ENCODE measurements around the gene PDE3A. TPM values are rescaled to one million over a fixed set of nuclear protein-coding genes. Genes with fewer than 3 reads are reported as not detected.
A peak's percentile ranks its signal among the peaks of the same experiment; 100 is the strongest.

Gene PDE3A
- total RNA-seq, 1 donor from 2014 or later: 1.3 TPM

DNA sequence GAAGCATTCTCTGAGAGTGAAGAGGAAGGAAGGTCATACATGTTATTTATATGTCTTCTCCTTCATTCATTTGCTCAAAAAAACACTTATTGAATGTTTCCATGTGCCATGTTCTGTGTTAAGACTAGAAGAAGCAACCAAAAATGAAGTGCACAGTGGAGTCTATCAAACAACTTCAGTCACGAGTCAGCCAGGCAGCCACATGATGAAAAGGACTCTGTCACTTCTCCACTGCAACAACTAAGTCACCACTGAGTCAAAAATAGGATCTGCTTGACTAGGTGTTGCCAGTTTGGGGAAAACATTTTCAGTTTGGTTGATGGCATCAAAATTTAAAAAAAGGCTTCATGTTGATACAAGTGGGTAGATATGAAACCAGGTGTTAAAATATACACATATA, 142.5 kb downstream of the PDE3A start:
- Mint-ChIP-seq H3K4me1 (ENCODE audit: low read depth, unreplicated experiment) (peaks cover 3% of the 10 kb centered on the region), H3K9me3 (ENCODE audit: unreplicated experiment) (no peaks in the 10 kb centered on the region), H3K27me3 (ENCODE audit: unreplicated experiment) (no peaks in the 10 kb centered on the region), H3K27ac (ENCODE audit: unreplicated experiment) (no peak overlapping the region), H3K36me3 (ENCODE audit: unreplicated experiment) (no peaks in the 10 kb centered on the region), H3K4me3 (ENCODE audit: unreplicated experiment) (no peak overlapping the region)
- no peak for DNase-seq
- TF ChIP-seq, protein P1, sequence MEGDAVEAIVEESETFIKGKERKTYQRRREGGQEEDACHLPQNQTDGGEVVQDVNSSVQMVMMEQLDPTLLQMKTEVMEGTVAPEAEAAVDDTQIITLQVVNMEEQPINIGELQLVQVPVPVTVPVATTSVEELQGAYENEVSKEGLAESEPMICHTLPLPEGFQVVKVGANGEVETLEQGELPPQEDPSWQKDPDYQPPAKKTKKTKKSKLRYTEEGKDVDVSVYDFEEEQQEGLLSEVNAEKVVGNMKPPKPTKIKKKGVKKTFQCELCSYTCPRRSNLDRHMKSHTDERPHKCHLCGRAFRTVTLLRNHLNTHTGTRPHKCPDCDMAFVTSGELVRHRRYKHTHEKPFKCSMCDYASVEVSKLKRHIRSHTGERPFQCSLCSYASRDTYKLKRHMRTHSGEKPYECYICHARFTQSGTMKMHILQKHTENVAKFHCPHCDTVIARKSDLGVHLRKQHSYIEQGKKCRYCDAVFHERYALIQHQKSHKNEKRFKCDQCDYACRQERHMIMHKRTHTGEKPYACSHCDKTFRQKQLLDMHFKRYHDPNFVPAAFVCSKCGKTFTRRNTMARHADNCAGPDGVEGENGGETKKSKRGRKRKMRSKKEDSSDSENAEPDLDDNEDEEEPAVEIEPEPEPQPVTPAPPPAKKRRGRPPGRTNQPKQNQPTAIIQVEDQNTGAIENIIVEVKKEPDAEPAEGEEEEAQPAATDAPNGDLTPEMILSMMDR (IDR thresholded peaks at IDR 0.05; ENCODE audit: partially characterized antibody, unreplicated experiment): no peak

DNA sequence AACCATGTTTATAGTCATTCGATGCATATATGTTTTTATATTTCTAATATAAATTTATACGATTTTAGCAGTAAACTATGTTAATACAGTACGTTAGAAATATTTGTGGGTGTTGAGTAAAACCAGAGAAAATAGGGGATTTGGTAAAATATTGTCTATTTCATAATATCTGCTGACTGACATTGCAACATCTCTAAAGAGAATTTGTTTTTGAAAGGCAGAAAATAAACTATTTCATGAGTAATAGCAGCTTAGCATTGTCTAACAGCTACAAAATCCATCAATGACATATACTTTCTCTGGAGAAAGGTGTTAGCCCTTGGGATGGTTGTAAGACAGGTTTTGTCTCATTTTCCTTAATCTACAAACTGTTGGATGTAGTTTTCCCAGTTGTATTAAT, 144.9 kb downstream of the PDE3A start:
- no peaks in the 10 kb centered on the region for H3K27me3 Mint-ChIP-seq (ENCODE audit: unreplicated experiment)
- no peak for DNase-seq
- H3K9me3 Mint-ChIP-seq (ENCODE audit: unreplicated experiment): no peaks in the 10 kb centered on the region
- H3K4me3 Mint-ChIP-seq (ENCODE audit: unreplicated experiment): no peak overlapping the region
- H3K27ac Mint-ChIP-seq (ENCODE audit: unreplicated experiment): no peak overlapping the region
- H3K4me1 Mint-ChIP-seq (ENCODE audit: low read depth, unreplicated experiment): peaks cover 19% of the 10 kb centered on the region
- TF ChIP-seq, protein P1 (IDR thresholded peaks at IDR 0.05; ENCODE audit: partially characterized antibody, unreplicated experiment): no peak
- H3K36me3 Mint-ChIP-seq (ENCODE audit: unreplicated experiment): no peaks in the 10 kb centered on the region

DNA sequence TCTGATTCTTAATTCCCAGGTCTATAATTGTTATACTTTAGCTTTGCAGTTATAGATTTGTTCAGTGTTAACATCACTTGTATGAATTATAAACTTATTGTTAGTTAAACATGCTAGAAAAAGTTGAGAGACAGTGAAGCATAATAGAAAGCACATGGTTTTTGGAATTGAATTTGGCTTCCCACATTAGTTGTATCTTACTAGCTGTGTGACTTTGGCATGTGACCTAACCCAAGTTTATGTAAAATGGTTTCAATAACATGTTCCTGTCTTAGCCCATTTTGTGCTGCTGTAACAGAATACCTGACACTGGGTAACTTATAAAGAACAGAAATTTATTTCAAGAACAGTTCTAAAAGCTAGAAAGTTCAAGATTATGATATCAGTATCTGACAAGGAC, 146.3 kb downstream of the PDE3A start:
- H3K27me3 Mint-ChIP-seq (ENCODE audit: unreplicated experiment): no peaks in the 10 kb centered on the region
- H3K4me1 Mint-ChIP-seq (ENCODE audit: low read depth, unreplicated experiment): peaks cover 21% of the 10 kb centered on the region
- no peaks in the 10 kb centered on the region for H3K9me3 Mint-ChIP-seq (ENCODE audit: unreplicated experiment)
- TF ChIP-seq, protein P1 (IDR thresholded peaks at IDR 0.05; ENCODE audit: partially characterized antibody, unreplicated experiment): no peak
- no peak for DNase-seq
- no peak overlapping the region for H3K27ac Mint-ChIP-seq (ENCODE audit: unreplicated experiment)
- no peaks in the 10 kb centered on the region for H3K36me3 Mint-ChIP-seq (ENCODE audit: unreplicated experiment)
- no peak overlapping the region for H3K4me3 Mint-ChIP-seq (ENCODE audit: unreplicated experiment)

DNA sequence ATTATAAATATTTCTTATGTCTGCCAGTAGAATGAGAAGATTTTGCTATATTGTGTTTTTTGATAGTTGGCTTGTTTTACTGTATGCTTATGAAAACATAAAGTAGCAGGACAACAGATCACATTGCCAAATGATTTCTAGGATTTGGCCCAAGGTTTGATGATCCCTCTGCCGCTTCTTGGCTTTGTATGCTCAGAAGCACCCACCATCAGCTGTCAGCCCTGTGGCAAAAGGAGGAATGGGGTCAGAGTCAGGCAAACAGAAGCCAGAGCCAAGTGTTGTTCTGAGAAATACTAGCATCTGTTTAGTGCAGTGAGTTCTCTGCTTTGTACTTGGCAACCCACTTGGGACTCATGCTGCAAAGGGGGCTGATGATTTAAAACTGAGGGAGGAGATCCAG, 152.2 kb downstream of the PDE3A start:
- Mint-ChIP-seq H3K9me3 (ENCODE audit: unreplicated experiment) (peaks cover 3% of the 10 kb centered on the region), H3K27ac (ENCODE audit: unreplicated experiment) (peak overlapping the region; percentile 85), H3K4me3 (ENCODE audit: unreplicated experiment) (peak overlapping the region; percentile 40), H3K4me1 (ENCODE audit: low read depth, unreplicated experiment) (peaks cover 36% of the 10 kb centered on the region), H3K36me3 (ENCODE audit: unreplicated experiment) (no peaks in the 10 kb centered on the region), H3K27me3 (ENCODE audit: unreplicated experiment) (no peaks in the 10 kb centered on the region)
- DNase-seq: peak; percentile 17
- TF ChIP-seq, protein P1 (IDR thresholded peaks at IDR 0.05; ENCODE audit: partially characterized antibody, unreplicated experiment): no peak

DNA sequence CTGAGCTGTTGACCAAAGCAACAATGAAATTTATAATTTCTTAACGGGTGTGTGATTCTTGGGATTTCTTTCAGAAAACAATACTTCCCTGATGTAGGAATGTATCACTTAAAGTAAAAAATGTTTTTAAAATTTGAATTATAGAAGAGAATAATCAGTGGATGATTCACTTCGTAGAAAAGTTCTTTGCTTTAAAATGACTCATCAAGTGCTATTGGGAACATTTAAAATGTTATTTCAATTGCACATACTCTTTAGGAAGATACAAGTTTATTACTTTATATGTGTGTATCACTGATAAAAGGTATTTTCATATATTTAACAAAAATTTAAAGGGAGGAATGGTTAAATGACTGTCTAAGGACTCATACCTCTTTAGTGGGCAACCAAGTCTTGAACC, 155.3 kb downstream of the PDE3A start:
- Mint-ChIP-seq H3K4me1 (ENCODE audit: low read depth, unreplicated experiment) (peaks cover 18% of the 10 kb centered on the region), H3K9me3 (ENCODE audit: unreplicated experiment) (peaks cover 3% of the 10 kb centered on the region)
- TF ChIP-seq, protein P1 (IDR thresholded peaks at IDR 0.05; ENCODE audit: partially characterized antibody, unreplicated experiment): no peak

More for the DNA sequence above, 155.3 kb downstream of the PDE3A start:
- H3K4me3 Mint-ChIP-seq (ENCODE audit: unreplicated experiment): no peak overlapping the region
- no peaks in the 10 kb centered on the region for H3K27me3 Mint-ChIP-seq (ENCODE audit: unreplicated experiment)
- no peaks in the 10 kb centered on the region for H3K36me3 Mint-ChIP-seq (ENCODE audit: unreplicated experiment)
- no peak overlapping the region for H3K27ac Mint-ChIP-seq (ENCODE audit: unreplicated experiment)
- no peak for DNase-seq

All from glutamatergic neuron (in vitro differentiated cells).